GM21529 (cell line): ENCODE measurements around the gene C3orf52.
A peak's percentile ranks its signal among the peaks of the same experiment; 100 is the strongest.

ENCODE experiments used
- ATAC-seq: cut with Tn5 transposase; IDR thresholded peaks from one replicate; pipeline ENCODE4 v1.9.1; 2021; ENCODE audit not compliant: unreplicated experiment

C3orf52 gene

DNA sequence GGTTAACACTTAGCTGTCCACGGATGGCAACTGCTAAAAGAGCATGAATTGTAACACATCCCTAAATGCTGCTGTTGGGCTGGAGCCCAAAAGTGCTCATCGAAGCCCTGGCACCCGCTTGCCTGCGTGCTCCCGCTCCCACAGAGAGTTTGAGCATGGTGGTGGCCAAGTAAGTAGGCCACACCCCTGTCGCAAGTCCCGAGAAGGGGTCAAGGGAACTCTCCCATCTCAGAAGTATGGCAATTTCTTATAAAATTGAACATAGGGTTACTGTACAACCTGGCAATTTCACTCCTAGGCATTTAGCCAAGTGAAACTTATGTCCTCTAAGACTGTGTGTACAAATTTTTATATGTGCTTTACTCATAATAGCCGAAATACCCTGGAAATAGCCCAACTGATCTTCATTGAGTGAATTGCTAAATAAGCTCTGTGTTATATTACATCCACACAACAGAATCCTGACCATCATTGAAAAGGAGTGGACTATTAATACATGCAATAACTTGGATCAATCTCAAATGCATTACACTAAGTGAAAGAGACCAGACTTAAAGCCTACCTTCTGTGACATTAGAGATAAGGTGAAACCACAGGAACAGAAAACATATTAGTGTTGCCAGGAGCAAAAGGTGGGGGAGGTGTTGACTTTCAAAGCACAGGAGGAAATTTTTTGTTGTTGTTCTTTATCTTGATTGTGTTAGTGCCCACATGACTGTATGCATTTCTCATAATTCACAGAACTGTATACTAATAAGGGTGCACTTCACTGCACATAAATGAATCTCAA is 48.3 kb downstream of the C3orf52 start:
- no peak for ATAC-seq

DNA sequence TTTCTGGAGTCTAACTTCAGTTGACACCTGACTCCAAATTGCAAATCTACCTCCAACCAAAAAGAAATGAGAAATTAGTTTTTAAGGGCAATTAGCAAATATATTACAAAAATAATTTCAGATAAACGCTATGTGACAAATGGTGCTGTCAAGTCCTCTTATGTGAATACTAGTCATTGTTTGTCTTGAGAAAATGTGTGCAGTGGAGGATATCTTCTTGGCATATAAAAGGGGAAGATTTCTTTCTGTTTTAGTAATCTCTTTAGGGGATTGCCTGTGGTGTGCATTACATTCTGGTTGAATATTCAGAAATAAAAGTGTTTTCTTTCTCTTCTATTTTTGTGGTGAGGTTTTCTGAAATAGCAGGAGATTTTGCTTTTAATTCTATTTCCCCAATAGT is 49.9 kb downstream of the C3orf52 start:
- no peak for ATAC-seq

- peak; percentile 27 for ATAC-seq
Measured at GRCh38 chr3:112136959-112137693, 50.9 kb downstream of the C3orf52 start.

- no peak for ATAC-seq
Measured at GRCh38 chr3:112137781-112138180, 51.6 kb downstream of the C3orf52 start.

DNA sequence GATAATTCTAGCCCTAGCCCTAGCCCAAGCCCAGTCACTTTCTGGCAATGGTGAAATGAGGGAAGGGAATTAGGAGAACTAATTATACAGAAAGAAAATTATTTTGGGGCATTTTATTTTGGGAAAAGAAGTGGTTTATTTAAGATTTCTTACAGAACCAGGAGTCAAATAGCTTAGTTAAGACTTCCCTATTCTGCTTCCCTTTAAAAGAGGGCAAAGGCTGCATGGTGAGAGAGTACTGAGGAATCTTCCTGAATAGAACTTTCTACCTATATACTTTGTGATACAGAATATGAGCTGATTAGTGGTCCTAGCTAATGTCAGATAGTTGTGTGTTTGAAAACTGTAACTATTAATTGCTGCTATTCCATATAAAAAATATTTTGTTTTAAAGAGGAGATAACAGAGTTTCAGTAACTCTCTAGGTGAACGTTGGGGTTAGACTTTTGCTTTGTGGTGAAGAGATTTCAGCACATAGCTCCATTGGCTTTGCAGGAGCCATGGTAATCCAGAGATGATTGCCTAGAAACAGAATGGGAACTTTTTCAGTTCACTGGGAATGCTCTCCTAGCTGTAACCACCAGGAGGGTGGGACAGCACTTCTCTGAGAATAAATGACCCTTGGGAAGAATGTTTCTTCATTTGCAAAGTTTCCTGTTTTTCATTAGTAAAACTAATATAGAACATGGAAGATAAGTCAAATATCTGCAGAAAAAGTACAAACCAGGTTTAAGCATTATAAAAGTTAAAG is 52.2 kb downstream of the C3orf52 start:
- ATAC-seq = no peak

GRCh38 chr3:112140584-112140983 is 54.4 kb downstream of the C3orf52 start:
- ATAC-seq = no peak

GRCh38 chr3:112141293-112141692 is 55.1 kb downstream of the C3orf52 start:
- no peak for ATAC-seq

- peak; percentile 41 for ATAC-seq
Measured at GRCh38 chr3:112143251-112143650, 57.1 kb downstream of the C3orf52 start.

DNA sequence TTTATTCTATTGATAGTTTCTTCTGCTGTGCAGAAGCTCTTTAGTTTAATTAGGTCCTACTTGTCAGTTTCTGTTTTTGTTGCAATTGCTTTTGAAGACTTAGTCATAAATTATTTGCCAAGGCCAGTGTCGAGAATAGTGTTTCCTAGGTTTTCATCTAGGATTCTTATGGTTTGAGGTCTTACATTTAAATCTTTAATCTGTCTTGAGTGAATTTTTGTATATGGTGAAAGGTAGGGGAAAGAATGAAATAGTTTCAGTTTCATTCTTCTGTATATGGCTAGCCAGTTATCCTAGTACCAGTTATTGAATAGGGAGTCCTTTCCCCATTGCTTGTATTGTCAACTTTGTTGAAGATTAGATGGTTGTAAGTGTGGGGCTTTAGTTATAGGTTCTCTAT is 57.5 kb downstream of the C3orf52 start:
- no peak for ATAC-seq

- ATAC-seq = no peak
Measured at GRCh38 chr3:112149136-112149535, 62.9 kb downstream of the C3orf52 start.

GRCh38 chr3:112167758-112168157 is 81.6 kb downstream of the C3orf52 start:
- peak; percentile 93 for ATAC-seq
